Measurements from ENCODE around the gene AJM1. TPM values are rescaled to one million over a fixed set of nuclear protein-coding genes. Genes with fewer than 3 reads are reported as not detected.

The AJM1 gene
- total RNA-seq, 2 experiments from 2014 or later, result 2.4 to 5.1 TPM

DNA sequence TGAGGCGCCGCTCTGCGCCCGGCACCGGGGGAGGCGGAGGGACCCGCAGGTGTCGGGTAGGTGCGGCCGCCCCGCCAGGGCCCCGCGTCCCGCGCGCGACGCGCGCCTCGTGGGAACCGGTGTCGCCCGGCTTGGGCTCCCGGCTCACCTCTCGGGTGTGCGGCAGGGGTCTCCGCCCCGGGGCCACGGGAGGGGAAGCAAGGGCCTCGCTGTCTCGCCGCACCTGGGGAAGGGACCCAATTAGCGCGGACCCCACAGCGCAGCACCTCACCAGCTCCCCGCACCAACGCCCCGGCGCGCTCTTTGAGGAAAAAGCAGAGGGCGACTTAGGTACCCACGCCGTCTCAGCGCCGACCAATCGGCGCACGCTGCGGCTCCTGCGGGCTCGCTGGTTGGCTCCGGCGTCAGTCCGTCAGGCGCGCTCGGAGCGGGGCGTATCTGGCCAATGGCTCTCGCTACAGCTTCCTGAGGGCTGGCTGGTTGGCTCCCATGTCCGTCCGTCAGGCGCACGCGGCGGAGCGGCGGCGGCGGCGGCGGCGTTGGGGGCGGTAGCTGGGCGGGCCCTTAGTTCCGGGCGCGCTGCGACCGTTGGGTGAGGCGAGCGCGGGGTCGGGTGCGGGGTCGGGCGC lies 43.8 kb downstream of the AJM1 start, which contains the start of gene TRAF2:
Gene TRAF2 (plus strand): TSS at position 567 of the 629 bp plus-strand sequence. CDS start 12,225 bp downstream, outside the sequence.
- H3K27ac ChIP-seq (ENCODE audit: low read depth, low read length, poor library complexity, severe bottlenecking), result peak within 1 kb of the TSS; percentile 62
- no peak for TF ChIP-seq EZH2phosphoT487 (IDR thresholded peaks at IDR 0.05; ENCODE audit: borderline replicate concordance, low read depth, low read length)
- peaks cover 42% of the 10 kb centered on the region for H3K79me2 ChIP-seq (ENCODE audit: insufficient read depth, low read depth, low read length)
- intact Hi-C loops (cut with micrococcal nuclease; ENCODE audit: unreplicated experiment), result loop anchor here (1.0 to 5.0 kb wide), 5 partner anchors 19 to 143 kb away; partner anchors contain the start of genes ABCA2, C8G, EDF1 and FBXW5
- H3K4me2 ChIP-seq (ENCODE audit: low read length), result peak within 1 kb of the TSS; percentile 79
- CTCF ChIA-PET (ENCODE audit: unreplicated experiment), result no interaction called here
- no peaks in the 10 kb centered on the region for H3K9me3 ChIP-seq (ENCODE audit: low read length)
- peak; percentile 99 for DNase-seq (ENCODE audit: low spot score)
- peak within 1 kb of the TSS; percentile 66; the same call in 1 of the 2 replicates for H2AFZ ChIP-seq (ENCODE audit: low read length)
- no TSS peak for BruUV-seq (replicated peaks)
- no peaks in the 10 kb centered on the region for H3K9me2 ChIP-seq (ENCODE audit: insufficient read depth, low read length)
- peak within 1 kb of the TSS; percentile 96 for H3K4me3 ChIP-seq (ENCODE audit: low read depth, low read length, poor library complexity, severe bottlenecking)
- peaks cover 10% of the 10 kb centered on the region; the same call in 1 of the 2 replicates for H4K20me1 ChIP-seq (ENCODE audit: insufficient read depth, low read length)
- H3K4me1 ChIP-seq (ENCODE audit: insufficient read depth, low read length, poor library complexity, severe bottlenecking), result peaks cover 21% of the 10 kb centered on the region
- POLR2A ChIA-PET, result interaction anchor here (1.2 to 1.4 kb wide), 4 partner anchors 12 to 201 kb away, joined by 3 read pairs; partner anchors contain the start of gene MAN1B1
- H3K36me3 ChIP-seq (ENCODE audit: insufficient read depth, low read length), result peaks cover 12% of the 10 kb centered on the region

- H3K79me2 ChIP-seq (ENCODE audit: insufficient read depth, low read depth, low read length), result peaks cover 51% of the 10 kb centered on the region
- H3K4me2 ChIP-seq (ENCODE audit: low read length), result peak overlapping the region; percentile 79
- intact Hi-C loops (cut with micrococcal nuclease; ENCODE audit: unreplicated experiment), result loop anchor here (1.0 to 5.0 kb wide), 5 partner anchors 20 to 142 kb away; partner anchors contain the start of genes ABCA2, C8G, EDF1 and FBXW5
- CTCF ChIA-PET (ENCODE audit: unreplicated experiment), result no interaction called here
- H3K36me3 ChIP-seq (ENCODE audit: insufficient read depth, low read length), result peaks cover 19% of the 10 kb centered on the region
- H3K27ac ChIP-seq (ENCODE audit: low read depth, low read length, poor library complexity, severe bottlenecking), result peak overlapping the region; percentile 62
- BruUV-seq (replicated peaks), result no TSS peak
- no peak for TF ChIP-seq CTCF (conservative IDR thresholded peaks at IDR 0.05; ENCODE audit: low read length)
- TF ChIP-seq EZH2phosphoT487 (IDR thresholded peaks at IDR 0.05; ENCODE audit: borderline replicate concordance, low read depth, low read length), result no peak
- POLR2A ChIA-PET, result interaction anchor here (1.2 kb wide), 2 partner anchors 17 to 160 kb away, joined by 3 read pairs; no protein-coding TSS in a partner anchor
- H2AFZ ChIP-seq (ENCODE audit: low read length), result no peak overlapping the region
- peak; percentile 59 for DNase-seq (ENCODE audit: low spot score)
- H3K4me3 ChIP-seq (ENCODE audit: low read depth, low read length, poor library complexity, severe bottlenecking), result peak overlapping the region; percentile 96
- H3K9me3 ChIP-seq (ENCODE audit: low read length), result no peaks in the 10 kb centered on the region
- H4K20me1 ChIP-seq (ENCODE audit: insufficient read depth, low read length), result peaks cover 10% of the 10 kb centered on the region; the same call in 1 of the 2 replicates
- H3K9me2 ChIP-seq (ENCODE audit: insufficient read depth, low read length), result no peaks in the 10 kb centered on the region
- H3K4me1 ChIP-seq (ENCODE audit: insufficient read depth, low read length, poor library complexity, severe bottlenecking), result peaks cover 17% of the 10 kb centered on the region
These were observed 44.6 kb downstream of the AJM1 start for GRCh38 chr9:136886610-136887597.

- peaks cover 66% of the 10 kb centered on the region for H3K79me2 ChIP-seq (ENCODE audit: insufficient read depth, low read depth, low read length)
- peaks cover 8% of the 10 kb centered on the region for H3K4me1 ChIP-seq (ENCODE audit: insufficient read depth, low read length, poor library complexity, severe bottlenecking)
- POLR2A ChIA-PET, result no interaction called here
- 0 out of 2 replicates have a peak overlapping the region, but pooled peaks have one; percentile 79 for H3K4me2 ChIP-seq (ENCODE audit: low read length)
- no peak overlapping the region for H3K4me3 ChIP-seq (ENCODE audit: low read depth, low read length, poor library complexity, severe bottlenecking)
- H2AFZ ChIP-seq (ENCODE audit: low read length), result no peak overlapping the region
- peaks cover 10% of the 10 kb centered on the region; the same call in 1 of the 2 replicates for H4K20me1 ChIP-seq (ENCODE audit: insufficient read depth, low read length)
- TF ChIP-seq CTCF (conservative IDR thresholded peaks at IDR 0.05; ENCODE audit: low read length) (no peak), EZH2phosphoT487 (IDR thresholded peaks at IDR 0.05; ENCODE audit: borderline replicate concordance, low read depth, low read length) (no peak)
- H3K27ac ChIP-seq (ENCODE audit: low read depth, low read length, poor library complexity, severe bottlenecking), result no peak overlapping the region
- H3K9me3 ChIP-seq (ENCODE audit: low read length), result no peaks in the 10 kb centered on the region
- intact Hi-C loops (cut with micrococcal nuclease; ENCODE audit: unreplicated experiment), result loop anchor here (5.0 kb wide), 1 partner anchor 101 kb away; no protein-coding TSS in a partner anchor
- H3K9me2 ChIP-seq (ENCODE audit: insufficient read depth, low read length), result no peaks in the 10 kb centered on the region
- CTCF ChIA-PET (ENCODE audit: unreplicated experiment), result no interaction called here
- DNase-seq (ENCODE audit: low spot score), result no peak
- TSS peak; percentile 44 for BruUV-seq (replicated peaks)
- peaks cover 30% of the 10 kb centered on the region for H3K36me3 ChIP-seq (ENCODE audit: insufficient read depth, low read length)
These were observed 46.2 kb downstream of the AJM1 start for GRCh38 chr9:136888454-136888853.

All from OCI-LY7 (cell line).